OCI-LY3 (cell line): ENCODE results near the gene JARID2.

ENCODE experiments used
- EZH2phosphoT487 ChIP-seq: fragments of 200-600 bp; shearing (Covaris generic); IDR thresholded peaks from 2 replicates; pipeline ENCODE4 v1.6.1; 2018; ENCODE audit warnings: antibody characterized with exemption, mixed run types, low read depth
- TF ChIP-seq, protein P1 (sequence below): fragments of 200-600, 300-600 bp; sonication (generic); IDR thresholded peaks from 2 replicates; pipeline ENCODE4 v1.5.1; 2014; ENCODE audit warnings: antibody characterized with exemption, low read length, low read depth

DNA sequence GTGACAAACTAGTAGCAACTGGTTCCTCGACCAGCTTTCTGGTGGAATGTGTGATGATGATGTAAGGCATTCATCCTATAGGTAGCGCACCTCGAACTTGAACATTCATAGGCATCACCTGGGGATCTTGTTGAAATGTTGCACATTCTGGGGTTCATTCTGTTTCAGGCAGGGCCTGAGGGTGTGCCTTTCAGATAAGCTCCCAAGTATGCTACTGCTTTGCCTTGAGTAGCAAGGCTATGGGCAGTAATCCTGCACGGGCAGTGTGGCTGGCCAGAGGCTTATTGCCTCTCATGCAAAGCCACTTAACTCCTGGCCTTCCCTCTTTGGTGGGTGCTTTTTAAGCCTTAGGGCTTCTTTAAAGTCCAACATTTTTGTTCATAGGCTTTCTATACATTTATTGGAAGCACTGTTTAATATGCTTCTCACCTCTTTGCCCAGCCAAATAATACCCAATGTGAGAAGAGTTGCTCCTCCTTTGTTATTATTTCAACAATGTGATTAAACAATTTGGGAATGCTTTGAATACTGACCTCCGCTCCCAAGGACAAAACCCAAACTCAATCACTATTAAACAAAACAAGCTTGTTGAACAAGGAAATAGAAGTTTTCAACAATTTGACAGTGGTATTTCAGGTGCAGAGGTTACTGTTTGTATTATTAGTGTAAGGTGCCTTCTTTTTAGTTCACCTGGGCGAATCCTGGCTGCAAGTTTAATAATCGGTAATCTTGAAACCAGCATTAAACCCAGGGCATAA, 57.5 kb downstream of the JARID2 start:
- TF ChIP-seq, protein P1, sequence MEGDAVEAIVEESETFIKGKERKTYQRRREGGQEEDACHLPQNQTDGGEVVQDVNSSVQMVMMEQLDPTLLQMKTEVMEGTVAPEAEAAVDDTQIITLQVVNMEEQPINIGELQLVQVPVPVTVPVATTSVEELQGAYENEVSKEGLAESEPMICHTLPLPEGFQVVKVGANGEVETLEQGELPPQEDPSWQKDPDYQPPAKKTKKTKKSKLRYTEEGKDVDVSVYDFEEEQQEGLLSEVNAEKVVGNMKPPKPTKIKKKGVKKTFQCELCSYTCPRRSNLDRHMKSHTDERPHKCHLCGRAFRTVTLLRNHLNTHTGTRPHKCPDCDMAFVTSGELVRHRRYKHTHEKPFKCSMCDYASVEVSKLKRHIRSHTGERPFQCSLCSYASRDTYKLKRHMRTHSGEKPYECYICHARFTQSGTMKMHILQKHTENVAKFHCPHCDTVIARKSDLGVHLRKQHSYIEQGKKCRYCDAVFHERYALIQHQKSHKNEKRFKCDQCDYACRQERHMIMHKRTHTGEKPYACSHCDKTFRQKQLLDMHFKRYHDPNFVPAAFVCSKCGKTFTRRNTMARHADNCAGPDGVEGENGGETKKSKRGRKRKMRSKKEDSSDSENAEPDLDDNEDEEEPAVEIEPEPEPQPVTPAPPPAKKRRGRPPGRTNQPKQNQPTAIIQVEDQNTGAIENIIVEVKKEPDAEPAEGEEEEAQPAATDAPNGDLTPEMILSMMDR, result no peak
- no peak for TF ChIP-seq EZH2phosphoT487
